Transverse colon (tissue), 4 donors: ENCODE data around the gene ENG. TPM values are rescaled to one million over a fixed set of nuclear protein-coding genes. Genes with fewer than 3 reads are reported as not detected.

Source experiments
- DNase-seq: peaks from one replicate; pipeline ENCODE4 v3.0.0-alpha.2; 2019
- H3K27ac ChIP-seq, 4 donors: fragments of 200-600 bp; sonication (generic); 2 replicates each; pipeline ENCODE4 v1.5.1; 2016 to 2018; ENCODE audit warnings: inconsistent platforms in 4 of 4
- H3K27me3 ChIP-seq: fragments of 200-600 bp; sonication (generic); 2 replicates; pipeline ENCODE4 v1.5.1; 2017; ENCODE audit warnings: inconsistent platforms
- H3K36me3 ChIP-seq, 4 donors: fragments of 200-600 bp; sonication (generic); 2 replicates each; pipeline ENCODE4 v1.5.1; 2017 to 2019; ENCODE audit warnings: inconsistent platforms in 4 of 4
- H3K4me1 ChIP-seq, 4 donors: fragments of 200-600 bp; sonication (generic); 2 replicates each; pipeline ENCODE4 v1.5.1; 2017 to 2020; ENCODE audit warnings: inconsistent platforms in 4 of 4
- H3K4me3 ChIP-seq, 4 donors: fragments of 200-600 bp; sonication (generic); 1 replicate in 1 of 4; 2 replicates in 3 of 4; pipeline versions ENCODE4 v1.5.1 to v1.6.1; 2017 to 2019; ENCODE audit warnings: inconsistent platforms in 4 of 4
- H3K9me3 ChIP-seq, 2 donors: fragments of 200-600 bp; sonication (generic); 2 replicates each; pipeline ENCODE4 v1.5.1; 2017 to 2019; ENCODE audit warnings: inconsistent platforms in 2 of 2
- CTCF ChIP-seq, 5 experiments: fragments of 200-600 bp in 3 of 5; fragments of 450-650 bp in 2 of 5; sonication (generic) in 3 of 5; IDR thresholded peaks; 1 replicate in 2 of 5; 2 replicates in 3 of 5; pipeline ENCODE4 v1.5.1; 2016 to 2017; ENCODE audit warnings: antibody characterized with exemption in 5 of 5, inconsistent platforms in 3 of 5, mild to moderate bottlenecking in 2 of 5, moderate library complexity in 1 of 5
- EP300 ChIP-seq: sonication (generic); formaldehyde crosslinking; IDR thresholded peaks from one replicate; pipeline ENCODE4 v1.6.1; 2017; ENCODE audit warnings: antibody characterized with exemption, low read depth
- POLR2A ChIP-seq: fragments of 450-650 bp; IDR thresholded peaks from one replicate; pipeline ENCODE4 v1.6.1; 2016; ENCODE audit warnings: antibody characterized with exemption, mild to moderate bottlenecking, moderate library complexity
- POLR2AphosphoS5 ChIP-seq, 3 donors: sonication (generic); formaldehyde crosslinking; IDR thresholded peaks; one replicate each; pipeline ENCODE4 v1.6.1; 2016; ENCODE audit warnings: antibody characterized with exemption in 3 of 3
- WGBS, 2 donors: methylation state at CpG; one replicate each; pipeline ENCODE4 v1.1.5; 2018; ENCODE audit warnings: low coverage in 1 of 2; 5-methylcytosine and 5-hydroxymethylcytosine counted together
- in situ Hi-C, 4 donors: fragments of 200-750 bp; cut with MboI; loops; one replicate each; pipeline versions ENCODE4 v1.15.0 to v1.15.1; 2017; ENCODE audit warnings: low sequenced_read_pairs in 3 of 4, low pct_ligation_motif_present in 1 of 4, low pct_unique_long_range_greater_than_20kb in 1 of 4
- intact Hi-C: fragments of 100-400 bp; cut with DNase I; formaldehyde crosslinking; loops from one replicate; pipeline ENCODE4 v1.15.1; 2023; ENCODE audit warnings: low total_unique reads
- total RNA-seq, 4 donors: library from RNA; depleted of rRNA; stranded (reverse); fragments of >200 nt; gene quantifications; one replicate each; pipeline ENCODE4 v1.1.0, GENCODE V29; 2016

Gene ENG
- total RNA-seq, 4 donors from 2014 or later, result 10.6 to 23.9 (median 17.0) TPM

- H3K4me1 ChIP-seq, result peaks cover 0 to 25% (median 0%) of the 10 kb centered on the region in 4 donors
- H3K27me3 ChIP-seq, result no peaks in the 10 kb centered on the region
- intact Hi-C loops, result no loop called here
- no peak overlapping the region for H3K27ac ChIP-seq
- 89 to 97% methylated on average over 8 to 9 of the region's 10 CpGs for WGBS, 2 donors
- in situ Hi-C loops, result no loop called here
- DNase-seq, result no peak
- no peaks in the 10 kb centered on the region for H3K9me3 ChIP-seq
- TF ChIP-seq EP300 (no peak), POLR2A (no peak), POLR2AphosphoS5 (IDR thresholded peaks at IDR 0.05) (no peak), CTCF (IDR thresholded peaks at IDR 0.05) (no peak)
- no peak overlapping the region for H3K4me3 ChIP-seq
- H3K36me3 ChIP-seq, result no peaks in the 10 kb centered on the region
These were observed 5.5 kb downstream of the ENG start for GRCh38 chr9:127848756-127849504.

DNA sequence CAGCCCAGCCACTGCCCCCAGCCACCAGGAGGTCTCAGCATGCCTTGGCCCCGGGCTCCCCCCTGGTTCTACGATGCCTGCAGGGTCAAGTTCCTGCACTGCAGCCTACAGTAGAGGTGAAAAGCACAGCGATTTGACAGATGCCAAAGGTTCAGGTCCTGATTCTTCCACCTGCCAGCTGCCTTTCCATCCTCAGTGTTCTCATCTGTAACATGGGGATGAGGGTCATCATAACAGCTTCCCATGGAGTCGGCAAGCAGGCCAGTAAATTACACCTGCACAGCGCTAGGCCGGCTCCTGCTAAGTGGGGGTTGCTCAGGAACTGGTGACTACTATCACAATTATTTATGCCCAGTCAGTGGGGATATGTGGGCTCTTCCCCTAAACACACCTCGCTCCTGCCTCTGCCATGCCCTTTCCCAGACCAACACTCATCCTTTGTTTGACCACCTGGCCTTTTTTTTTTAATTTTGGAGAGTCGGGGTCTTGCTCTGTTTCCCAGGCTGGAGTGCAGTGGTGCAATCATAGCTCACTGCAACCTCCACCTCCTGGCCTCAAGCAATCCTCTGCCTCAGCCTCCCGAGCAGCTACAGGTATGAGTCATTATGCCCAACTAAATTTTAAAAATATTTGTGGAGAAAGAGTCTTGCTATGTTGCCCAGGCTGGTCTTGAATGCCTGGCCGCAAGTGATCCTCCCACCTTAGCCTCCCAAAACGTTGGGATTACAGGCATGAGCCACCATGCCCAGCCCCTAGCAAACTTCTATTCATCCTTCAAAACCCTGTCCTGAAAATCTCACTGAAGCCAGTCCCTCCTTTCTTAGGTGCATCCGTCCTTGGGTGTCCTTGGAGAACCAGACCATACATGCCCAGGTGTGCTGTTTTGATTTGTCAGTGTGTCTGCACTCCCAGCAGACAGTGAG is 6.4 kb downstream of the ENG start:
- no peak for TF ChIP-seq POLR2AphosphoS5 (IDR thresholded peaks at IDR 0.05)
- no peak for TF ChIP-seq CTCF (IDR thresholded peaks at IDR 0.05)
- TF ChIP-seq POLR2A, result no peak
- TF ChIP-seq EP300, result no peak
- Histone ChIP-seq H3K9me3 (no peaks in the 10 kb centered on the region), H3K4me1 (peaks cover 0 to 22% (median 0%) of the 10 kb centered on the region in 4 donors), H3K4me3 (no peak overlapping the region), H3K36me3 (no peaks in the 10 kb centered on the region), H3K27me3 (no peaks in the 10 kb centered on the region), H3K27ac (peak overlapping the region in 3 of 4 donors; percentile 53 to 69 (median 65))
- intact Hi-C loops, result no loop called here
- WGBS, 2 donors, result 84% methylated on average over 12 of the region's 12 CpGs; no CpG with 5 or more reads in 1 of the 2 donors
- no peak for DNase-seq
- in situ Hi-C loops, result no loop called here

GRCh38 chr9:127847178-127847510 is 7.3 kb downstream of the ENG start:
- intact Hi-C loops (no loop called here), in situ Hi-C loops (no loop called here)
- no peak overlapping the region for H3K4me3 ChIP-seq

More at GRCh38 chr9:127847178-127847510, 7.3 kb downstream of the ENG start:
- TF ChIP-seq CTCF (IDR thresholded peaks at IDR 0.05), result no peak
- TF ChIP-seq EP300, result no peak
- H3K36me3 ChIP-seq, result no peaks in the 10 kb centered on the region
- peaks cover 0 to 14% (median 0%) of the 10 kb centered on the region in 4 donors for H3K4me1 ChIP-seq
- no peaks in the 10 kb centered on the region for H3K9me3 ChIP-seq
- H3K27ac ChIP-seq, result peak overlapping the region; percentile 50 to 69 (median 59)
- WGBS, 2 donors, result 62% methylated on average over 6 of the region's 6 CpGs; no CpG with 5 or more reads in 1 of the 2 donors
- DNase-seq, result no peak
- H3K27me3 ChIP-seq, result no peaks in the 10 kb centered on the region
